Measurements from ENCODE around the gene ACYP1. TPM values are rescaled to one million over a fixed set of nuclear protein-coding genes. Genes with fewer than 3 reads are reported as not detected.

The ACYP1 gene
- total RNA-seq, 1 donor, result 18.3 TPM

DNA sequence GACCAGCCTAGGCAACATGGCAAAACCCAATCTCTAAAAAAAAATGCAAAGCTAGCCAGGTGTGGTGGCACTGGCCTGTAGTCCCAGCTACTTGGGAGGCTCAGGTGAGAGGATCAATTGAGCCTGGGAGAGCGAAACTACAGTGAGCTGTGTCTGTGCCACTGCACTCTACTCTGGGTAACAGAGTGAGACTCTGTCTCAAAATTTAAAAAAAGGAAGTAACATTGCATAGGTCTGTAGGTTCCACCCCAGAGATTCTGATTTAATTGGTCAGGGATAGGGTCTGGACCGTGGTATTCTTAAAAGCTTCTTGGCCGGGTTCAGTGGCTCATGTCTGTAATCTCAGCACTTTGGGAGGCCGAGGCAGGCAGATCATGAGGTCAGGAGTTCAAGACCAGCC, 31.9 kb upstream of the ACYP1 start:
- TF ChIP-seq CTCF (IDR thresholded peaks at IDR 0.05; ENCODE audit: insufficient read depth, low read length), result no peak
- no peak for DNase-seq (ENCODE audit: low read depth)
- H3K4me3 ChIP-seq (ENCODE audit: low read depth, low read length), result no peak overlapping the region

DNA sequence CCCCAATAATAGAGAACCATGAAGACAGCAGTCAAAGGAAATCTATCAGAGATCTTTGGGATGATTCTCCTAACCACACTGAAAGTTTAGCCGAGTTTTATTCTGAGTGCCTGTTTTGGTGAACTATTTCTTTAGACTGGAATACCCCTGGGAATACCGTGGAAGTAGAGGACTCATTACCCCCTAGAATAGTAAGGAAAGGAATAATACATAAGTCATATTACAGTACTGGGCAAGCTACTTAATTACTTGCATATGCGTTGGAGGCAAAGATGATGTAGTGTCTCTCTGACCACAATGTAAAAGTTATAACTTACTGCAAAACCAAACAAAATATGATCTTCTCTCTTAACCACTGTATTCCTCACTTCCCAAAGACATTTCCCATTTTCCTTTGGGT, 31.1 kb upstream of the ACYP1 start:
- DNase-seq (ENCODE audit: low read depth), result peak; percentile 25
- no peak for TF ChIP-seq CTCF (IDR thresholded peaks at IDR 0.05; ENCODE audit: insufficient read depth, low read length)
- H3K4me3 ChIP-seq (ENCODE audit: low read depth, low read length), result no peak overlapping the region

DNA sequence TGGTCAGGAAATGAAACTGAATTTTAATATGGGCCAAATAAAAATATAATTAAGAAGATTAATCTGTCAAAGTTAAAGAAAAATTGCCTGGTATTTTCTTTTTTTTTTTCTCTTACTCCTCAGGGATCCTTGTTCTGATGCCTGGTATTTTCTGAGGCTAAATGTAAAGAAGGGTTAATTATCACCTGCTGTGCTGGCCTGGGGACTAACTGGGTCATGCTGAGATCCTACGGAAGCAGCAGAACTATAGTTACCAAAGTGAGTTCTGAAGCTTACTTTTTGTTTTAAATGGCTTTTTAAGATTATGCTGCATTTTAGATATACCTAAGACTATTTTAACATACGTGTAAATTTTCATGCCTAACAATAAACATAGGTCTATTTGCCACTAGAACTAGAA, 28.9 kb upstream of the ACYP1 start:
- H3K4me3 ChIP-seq (ENCODE audit: low read depth, low read length), result no peak overlapping the region
- DNase-seq (ENCODE audit: low read depth), result no peak
- no peak for TF ChIP-seq CTCF (IDR thresholded peaks at IDR 0.05; ENCODE audit: insufficient read depth, low read length)

GRCh38 chr14:75091251-75091650, 27.4 kb upstream of the ACYP1 start:
- TF ChIP-seq CTCF (IDR thresholded peaks at IDR 0.05; ENCODE audit: insufficient read depth, low read length), result no peak
- no peak overlapping the region for H3K4me3 ChIP-seq (ENCODE audit: low read depth, low read length)
- no peak for DNase-seq (ENCODE audit: low read depth)

DNA sequence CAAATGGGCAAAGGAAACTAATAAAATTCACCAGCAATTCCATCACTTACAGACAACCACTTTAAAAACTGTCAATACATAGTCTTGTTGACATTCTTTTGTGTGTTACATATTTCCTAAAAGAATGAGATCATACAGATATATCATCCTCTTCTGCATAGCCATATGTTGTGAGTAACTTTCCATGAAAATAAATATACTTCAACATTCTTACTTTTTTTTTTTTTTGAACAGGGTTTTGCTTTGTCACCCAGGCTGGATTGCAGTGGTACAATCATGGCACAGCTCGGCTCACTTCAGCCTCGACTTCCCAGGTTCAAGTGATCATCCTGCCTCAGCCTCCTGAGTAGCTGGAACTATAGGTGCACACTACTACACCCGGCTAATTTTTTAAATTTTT, 26.5 kb upstream of the ACYP1 start:
- DNase-seq (ENCODE audit: low read depth), result no peak
- H3K4me3 ChIP-seq (ENCODE audit: low read depth, low read length), result no peak overlapping the region
- no peak for TF ChIP-seq CTCF (IDR thresholded peaks at IDR 0.05; ENCODE audit: insufficient read depth, low read length)

DNA sequence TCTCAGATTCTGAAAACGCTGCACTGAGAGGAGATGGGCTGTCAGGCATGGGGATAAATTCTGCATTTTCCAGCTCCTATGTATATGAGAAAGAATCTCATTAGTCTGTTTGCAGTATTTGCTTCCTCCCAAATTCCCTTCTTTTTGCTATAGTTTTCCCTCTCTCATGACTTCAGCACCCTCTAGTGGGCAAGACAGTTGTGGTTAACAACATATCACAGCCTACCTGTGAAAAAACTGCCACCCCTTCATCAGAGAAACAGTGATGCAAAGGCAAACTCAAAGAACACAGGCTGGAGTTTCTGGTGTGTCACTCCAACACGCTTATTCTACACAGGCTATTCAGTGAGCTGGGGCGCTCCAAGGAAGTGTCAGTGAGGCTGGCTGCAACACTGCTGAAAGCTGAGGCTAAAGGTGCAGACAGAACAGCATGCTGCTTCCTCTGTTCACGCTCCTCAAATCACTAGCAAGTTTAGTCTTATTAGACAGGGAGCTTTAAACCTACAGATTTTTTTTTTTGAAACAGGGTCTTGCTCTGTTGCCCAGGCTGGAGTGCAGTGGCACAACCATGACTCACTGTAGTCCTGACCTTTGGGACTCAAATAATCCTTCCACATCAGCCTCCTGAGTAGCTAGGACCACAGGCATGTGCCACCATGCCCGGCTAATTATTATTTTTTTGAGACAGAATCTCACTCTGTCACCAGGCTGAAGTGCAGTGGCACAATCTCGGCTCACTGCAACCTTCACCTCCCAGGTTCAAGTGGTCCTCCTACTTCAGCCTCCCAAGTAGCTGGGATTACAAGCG, 24.9 kb upstream of the ACYP1 start:
- peak; percentile 83 for TF ChIP-seq CTCF (IDR thresholded peaks at IDR 0.05; ENCODE audit: insufficient read depth, low read length)
- peak; percentile 76 for DNase-seq (ENCODE audit: low read depth)
- no peak overlapping the region for H3K4me3 ChIP-seq (ENCODE audit: low read depth, low read length)

DNA sequence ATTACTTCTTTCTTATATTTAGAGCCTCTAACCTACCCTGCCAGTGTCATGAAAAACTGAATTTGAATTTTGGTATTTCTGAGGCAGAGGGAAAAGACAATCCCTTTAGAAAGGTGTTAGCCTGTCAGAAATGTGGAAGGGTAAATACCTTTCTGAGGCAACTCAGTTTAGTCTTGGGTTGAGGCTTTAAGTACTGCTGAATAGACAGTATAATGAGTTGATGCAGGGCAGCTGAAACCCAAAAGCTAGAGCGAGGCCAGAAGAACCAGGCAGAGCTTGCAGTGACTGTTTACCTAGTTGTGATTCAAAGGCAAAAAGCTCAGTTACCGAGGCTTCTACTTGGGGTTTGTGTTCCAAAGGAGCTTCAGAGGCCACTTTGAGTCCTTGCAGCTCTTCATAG, 24.3 kb upstream of the ACYP1 start:
- TF ChIP-seq CTCF (IDR thresholded peaks at IDR 0.05; ENCODE audit: insufficient read depth, low read length), result no peak
- H3K4me3 ChIP-seq (ENCODE audit: low read depth, low read length), result no peak overlapping the region
- DNase-seq (ENCODE audit: low read depth), result no peak

Data from fibroblast of the aortic adventitia (primary cell).